Hepatocyte (in vitro differentiated cells): ENCODE data around the gene MYBPC2.
"Not testable (repeated sequence)": the region's sequence is repeated elsewhere in the genome, so short reads cannot be mapped to it uniquely, and the experiment has no call there.

ENCODE experiments used
- CTCF ChIP-seq: fragments of 200-600 bp; sonication (generic); IDR thresholded peaks from 2 replicates; pipeline ENCODE4 v1.5.1; 2016; ENCODE audit warnings: antibody characterized with exemption, mild to moderate bottlenecking; ENCODE audit not compliant: poor library complexity
- EZH2phosphoT487 ChIP-seq: fragments of 200-600 bp; sonication (generic); IDR thresholded peaks from one replicate; pipeline ENCODE4 v1.6.1; 2018; ENCODE audit warnings: antibody characterized with exemption, mild to moderate bottlenecking, low read depth, moderate library complexity; ENCODE audit not compliant: unreplicated experiment, severe bottlenecking

GRCh38 chr19:50390952-50391351 is 41.7 kb upstream of the MYBPC2 start:
- not testable (repeated sequence) for TF ChIP-seq CTCF, EZH2phosphoT487
